NCI-H2107 treated with DMSO at 0.1 percent for 48 hours (cell line): ENCODE data around the gene ARSI.

Experiments used
- DNase-seq: peaks from one replicate; lab custom pipeline; 2025; ENCODE audit not compliant: unreplicated experiment; lab: John Stamatoyannopoulos, UW

The ARSI gene

DNA sequence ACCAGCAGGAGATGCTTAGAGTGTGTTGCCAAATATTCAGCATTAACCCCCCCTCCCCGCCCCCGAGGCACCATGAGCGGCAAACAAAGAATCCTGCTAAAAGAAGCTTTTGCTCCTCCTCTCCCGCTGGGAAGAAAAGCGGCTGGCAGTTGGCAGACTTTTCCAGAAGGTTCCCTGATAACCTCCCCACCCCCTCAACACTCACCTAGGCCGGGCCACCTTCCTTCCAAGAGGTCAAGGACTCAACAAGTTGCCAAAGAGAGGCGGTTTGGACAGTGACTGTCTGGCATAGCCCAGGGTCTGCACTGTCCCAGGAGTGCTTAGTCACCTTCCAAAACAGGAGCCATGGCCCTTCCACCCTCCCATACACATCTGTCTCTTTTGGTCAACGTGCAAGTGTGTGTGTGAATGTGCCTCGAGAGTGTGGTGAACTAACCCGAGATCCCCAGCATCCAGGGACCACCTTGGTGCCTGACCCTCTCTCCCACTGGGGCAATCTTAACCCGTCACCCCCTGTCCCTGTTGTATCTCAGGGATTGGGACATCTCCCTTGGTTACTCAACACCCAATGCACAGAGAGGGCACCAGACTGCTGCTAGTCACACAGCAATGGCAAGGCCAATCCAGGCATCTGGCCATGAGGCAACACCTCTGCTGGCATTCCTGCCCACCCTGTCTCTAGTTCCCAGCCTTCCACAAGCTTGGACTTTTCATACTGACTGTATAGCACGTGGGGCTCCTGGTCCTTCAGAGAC lies 32.0 kb downstream of the ARSI start:
- DNase-seq: no peak

DNA sequence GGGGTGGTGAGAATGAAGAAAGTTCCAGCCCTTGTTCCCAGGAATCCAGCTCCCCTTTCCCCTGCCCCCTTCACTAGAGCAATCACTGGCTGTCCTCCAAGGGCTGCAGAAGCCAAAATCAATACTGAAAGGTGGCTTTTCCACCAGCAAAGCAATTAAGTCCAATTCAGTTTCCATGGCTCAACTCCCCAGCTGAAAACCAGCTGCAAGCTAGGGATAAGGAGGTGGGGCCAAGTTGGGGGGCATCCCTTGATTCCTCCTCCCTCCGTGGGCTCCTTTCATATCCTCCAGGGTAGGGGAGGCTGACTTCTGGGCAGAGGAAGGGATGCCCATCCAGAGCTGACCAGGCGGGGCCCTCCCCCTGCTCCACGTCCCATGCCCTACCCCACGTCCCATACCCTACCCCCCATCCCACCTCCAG lies 35.8 kb downstream of the ARSI start:
- peak; percentile 26 for DNase-seq

DNA sequence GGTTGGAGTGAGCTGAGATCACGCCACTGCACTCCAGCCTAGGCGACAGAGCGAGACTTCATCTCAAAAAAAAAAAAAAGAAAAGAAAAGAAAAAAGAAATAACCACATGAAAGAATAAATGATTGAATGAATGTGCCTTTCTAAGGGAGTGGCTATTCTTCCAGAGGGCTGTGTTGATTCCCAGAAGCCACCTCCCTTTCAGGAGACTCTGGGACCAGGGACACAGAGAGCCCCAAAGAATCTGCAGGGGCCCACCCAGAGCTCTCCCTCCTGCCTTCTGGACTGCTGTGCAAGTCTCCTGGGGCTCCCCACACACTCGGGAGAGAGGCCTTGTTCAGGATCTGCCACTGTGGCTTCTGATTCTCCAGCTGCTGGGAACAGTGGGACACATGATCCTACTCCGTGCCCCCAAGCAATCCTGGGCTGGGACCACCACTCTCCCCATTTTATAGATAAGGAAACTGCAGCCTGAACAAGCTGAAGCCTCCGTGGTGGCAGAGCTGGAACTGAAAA lies 36.8 kb downstream of the ARSI start:
- no peak for DNase-seq

DNA sequence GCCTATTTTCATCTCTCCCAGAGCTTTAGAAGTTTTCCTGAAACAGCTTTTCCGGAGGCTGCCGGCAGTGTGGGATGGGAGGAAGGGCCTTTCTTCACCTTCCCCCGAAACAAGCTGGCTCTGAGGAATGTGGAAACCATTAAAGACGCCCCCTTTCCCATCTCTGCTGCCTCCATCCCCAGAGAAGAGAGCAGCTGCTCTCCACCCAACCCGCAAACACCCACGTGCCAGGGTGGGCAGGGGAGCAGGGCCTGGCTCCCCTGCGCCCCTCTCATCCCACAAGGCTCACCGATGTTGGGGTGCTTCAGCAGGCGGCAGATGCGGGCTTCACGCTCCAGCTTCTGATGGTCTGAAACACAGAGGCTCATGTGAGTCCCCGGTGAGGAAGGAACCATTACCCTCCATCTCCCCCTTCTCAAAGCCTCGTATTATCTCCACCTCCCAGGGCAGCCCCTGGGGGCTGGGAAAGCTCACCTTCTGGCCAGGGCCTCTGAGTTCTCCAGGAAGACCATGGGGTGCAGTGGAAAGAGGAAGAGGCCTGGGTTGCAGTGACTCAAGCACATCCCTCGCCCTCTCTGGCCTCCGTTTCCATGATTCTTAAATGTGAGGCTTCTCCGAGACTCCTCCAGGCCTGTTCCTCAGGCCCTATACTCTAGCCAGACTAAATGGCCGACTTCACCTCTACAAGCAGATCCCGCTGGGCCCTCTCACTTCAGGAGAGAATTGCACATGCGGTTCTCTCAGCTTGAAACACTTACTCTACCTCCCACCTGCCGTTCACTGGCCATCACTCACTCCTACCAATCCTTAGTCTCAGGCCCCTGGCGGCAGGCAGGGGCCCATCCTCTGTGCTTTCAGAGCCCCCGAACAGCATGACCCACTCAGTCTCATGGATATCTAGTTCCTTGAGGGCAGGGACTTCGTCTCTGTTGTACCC lies 37.8 kb downstream of the ARSI start:
- no peak for DNase-seq

DNA sequence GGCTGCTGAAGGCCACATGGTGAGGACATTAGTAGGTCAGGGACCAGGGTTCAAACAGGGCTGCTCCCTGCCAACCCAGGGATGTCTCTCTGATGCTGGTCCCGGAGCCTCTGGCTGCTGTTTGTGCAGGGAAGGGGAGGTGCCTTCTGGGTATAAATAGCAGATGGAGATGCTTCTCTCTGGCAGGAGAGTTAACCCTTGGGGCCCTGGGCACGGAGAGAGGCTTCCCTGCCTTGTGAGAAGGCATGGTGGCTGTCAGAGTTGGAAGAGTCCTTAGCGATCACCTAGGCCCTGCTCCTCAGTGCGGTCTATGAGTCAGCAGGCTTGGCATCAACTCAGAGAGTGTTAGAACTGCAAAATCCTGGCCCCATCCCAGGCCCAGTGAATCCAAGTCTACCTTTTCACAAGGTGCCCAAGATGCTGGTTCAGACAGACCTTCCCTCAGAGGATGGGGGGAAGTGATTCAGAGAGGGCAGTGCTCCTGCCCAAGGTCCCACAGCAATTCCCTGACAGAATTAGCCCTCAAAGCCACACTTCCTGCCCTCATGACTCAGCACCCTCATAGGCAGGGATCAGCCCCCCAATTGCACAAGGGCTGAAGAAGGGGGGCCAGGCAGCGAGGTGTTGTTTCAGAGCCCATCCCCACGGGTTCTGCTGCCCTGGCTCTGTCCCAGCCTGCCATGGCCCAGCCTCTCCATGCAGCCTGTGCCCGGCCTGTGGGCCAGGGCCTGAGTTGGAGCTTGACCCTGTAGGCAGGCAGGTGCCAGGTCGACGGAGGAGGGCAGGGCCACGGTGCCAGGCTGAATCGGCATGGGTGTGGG lies 38.7 kb downstream of the ARSI start:
- DNase-seq: no peak

DNA sequence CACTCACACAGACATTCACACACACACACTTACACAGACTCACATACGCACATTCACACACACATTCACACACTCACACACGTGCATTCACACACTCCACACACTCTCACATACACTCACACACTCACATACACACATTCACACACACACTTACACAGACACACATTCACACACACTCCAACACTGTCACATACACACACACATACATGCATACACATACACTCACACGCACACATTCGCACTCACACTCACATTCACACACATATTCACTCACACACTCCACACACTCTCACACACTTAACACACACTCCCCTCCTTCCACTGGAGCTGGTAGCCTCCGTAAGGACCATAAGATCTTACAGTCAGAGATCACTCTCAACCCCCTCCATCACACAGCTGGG lies 39.3 kb downstream of the ARSI start:
- no peak for DNase-seq

DNA sequence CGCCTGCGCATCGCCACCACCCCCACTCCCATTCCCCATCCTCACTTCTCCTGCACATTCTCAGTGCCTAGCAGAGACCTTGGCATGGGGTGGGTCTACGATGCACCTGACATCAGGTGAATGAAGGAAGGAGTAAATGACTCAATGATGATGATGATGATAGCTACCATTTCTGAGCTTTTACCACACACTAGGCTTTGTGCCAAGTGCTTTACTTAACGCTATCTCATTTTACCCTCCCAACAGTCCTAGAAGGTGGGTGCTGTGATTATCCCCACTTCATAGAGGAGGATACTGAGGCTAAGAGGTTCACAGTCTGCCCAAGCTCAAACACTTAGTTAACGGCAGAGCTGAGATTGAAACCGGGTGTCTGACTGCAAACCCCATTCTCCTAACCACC lies 40.2 kb downstream of the ARSI start:
- no peak for DNase-seq

DNA sequence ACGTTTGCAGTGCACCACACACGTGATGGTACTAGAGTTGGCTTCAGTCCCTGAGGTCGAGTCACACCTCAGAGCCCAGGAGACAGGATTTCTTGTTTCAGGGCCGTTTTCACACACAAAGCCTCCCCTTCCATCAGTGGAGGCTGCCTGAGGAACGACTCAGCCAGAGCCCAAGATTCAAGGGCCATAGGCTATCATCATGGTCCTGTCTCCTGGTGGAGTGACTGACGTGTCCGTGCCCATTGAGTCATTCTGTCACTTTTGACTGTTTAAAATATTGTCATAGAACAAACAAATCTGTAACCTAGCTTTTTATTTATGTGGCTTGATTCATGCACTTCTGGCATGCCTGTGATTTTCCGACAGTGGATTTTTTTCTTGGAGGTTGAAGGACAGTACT lies 41.5 kb downstream of the ARSI start:
- DNase-seq: no peak

DNA sequence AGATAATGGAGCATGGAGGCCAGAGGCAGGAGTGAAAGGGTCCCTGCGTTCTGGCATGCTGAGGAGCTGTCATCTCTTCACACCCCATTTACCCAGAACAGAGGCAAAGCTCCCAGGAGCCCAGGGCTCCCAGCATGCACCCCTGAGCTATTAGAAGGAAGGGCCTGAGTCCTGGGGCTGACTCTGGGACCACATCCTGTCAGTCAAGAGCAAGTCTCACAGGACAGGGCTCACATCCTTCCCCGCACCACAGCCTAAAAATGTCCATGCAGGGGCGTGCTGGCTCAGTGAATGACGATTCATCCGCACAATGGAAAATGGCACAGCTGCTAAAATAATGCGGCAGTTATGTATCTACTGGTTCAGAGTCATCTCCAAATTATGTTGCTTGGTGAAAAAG lies 44.6 kb downstream of the ARSI start:
- no peak for DNase-seq

DNA sequence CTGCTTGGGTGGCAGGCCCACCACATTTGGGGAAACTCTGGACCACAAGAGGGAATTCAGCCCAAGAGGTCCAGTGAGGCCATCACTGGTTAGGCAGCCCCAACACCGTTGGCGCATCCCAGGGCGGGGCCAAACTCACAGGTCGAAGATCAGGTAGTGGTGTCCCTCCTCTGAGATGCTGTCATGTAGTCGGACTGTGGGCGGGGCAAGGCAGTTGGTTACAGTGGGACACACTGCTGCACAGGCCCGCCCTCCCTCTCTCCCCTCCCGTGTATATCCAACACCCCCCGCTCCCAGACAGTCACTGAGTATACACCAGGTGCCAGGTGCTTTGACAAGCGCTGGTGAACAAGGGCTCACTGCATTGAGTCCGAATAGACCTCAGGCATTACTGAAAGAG lies 45.3 kb downstream of the ARSI start:
- no peak for DNase-seq

DNA sequence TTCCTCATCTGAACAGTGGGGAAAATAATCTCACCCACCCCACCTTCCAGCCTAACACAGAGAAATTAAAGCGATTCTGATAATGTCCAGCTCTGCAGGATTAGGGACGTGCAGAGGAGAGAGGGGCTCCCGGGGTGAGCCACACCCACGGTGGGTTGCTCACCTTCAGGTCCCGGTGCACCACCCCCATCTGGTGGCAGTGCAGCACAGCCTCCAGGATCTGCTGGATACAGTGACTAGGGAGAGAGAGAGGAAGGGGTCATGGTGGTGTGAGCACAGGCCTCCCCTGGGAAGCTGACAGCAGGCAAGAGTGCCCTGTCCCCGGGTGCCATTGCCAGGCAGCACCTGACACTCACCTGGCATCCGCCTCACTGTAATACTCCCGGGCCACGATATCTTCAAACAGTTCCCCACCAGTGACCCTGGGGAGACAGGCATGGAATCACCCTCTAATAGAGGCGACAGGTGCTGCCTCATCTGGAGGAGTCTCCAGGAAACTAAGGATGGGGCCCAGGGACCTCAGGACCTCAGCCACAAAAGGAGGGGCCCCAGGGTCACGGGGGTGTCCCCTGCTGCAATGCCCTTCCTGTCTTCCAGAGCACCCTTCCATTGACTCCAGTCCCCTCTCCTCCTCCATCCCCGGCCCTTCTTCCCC lies 46.2 kb downstream of the ARSI start:
- no peak for DNase-seq

DNA sequence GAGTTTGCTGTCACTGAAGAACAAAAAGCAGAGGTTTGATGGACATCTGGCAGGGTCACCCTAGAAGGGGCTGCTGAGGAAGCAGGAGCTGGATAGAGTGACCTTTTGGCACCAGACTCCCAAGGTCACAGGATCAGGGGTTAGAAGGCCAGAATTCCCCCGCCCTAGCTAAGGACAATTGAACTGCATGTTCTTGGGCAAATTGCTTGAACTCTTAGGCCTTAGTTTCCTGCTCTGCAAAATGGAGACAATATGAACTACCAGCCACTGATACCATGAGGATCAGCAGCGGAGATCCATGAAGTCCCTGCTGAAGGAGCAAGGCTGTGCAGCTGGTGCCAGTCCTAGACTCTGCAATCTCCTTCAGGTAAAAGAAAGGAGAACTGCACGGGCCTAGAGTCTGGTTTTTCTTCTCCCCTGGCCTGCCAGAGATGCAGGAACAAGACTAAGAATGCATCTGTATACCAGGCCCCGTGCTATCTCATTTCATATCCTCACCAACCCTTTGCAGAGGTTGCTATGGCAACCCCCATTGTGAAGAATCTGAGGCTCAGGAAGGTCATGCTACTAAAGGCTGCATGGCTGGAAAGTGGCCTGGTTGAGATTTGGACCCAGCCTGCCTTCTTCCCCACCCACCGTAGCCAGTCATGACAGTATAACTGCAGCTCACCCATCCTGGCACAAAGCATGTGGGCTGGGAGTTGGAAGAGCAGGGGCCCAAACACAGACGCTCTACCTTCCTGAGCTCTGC lies 46.9 kb downstream of the ARSI start:
- DNase-seq: no peak

DNA sequence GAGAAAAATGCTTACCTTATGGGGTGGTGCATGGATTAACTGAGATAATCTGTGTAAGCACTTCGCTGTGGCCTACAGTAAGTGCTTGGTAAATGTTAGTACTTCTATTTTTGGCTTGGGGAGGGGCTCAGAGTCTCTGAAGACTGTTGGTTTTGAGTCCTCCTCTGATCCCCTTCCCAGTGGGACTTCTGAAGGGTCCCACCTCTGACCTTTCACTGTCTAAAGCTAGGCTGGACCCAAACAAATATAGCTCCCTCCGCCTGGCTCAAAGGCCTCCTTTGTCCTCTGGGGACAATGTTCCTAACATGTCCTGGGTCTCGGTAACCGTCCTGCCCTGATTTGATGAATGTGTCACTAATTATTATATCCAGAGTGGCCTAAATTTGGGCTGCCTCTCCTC lies 47.9 kb downstream of the ARSI start:
- DNase-seq: no peak

DNA sequence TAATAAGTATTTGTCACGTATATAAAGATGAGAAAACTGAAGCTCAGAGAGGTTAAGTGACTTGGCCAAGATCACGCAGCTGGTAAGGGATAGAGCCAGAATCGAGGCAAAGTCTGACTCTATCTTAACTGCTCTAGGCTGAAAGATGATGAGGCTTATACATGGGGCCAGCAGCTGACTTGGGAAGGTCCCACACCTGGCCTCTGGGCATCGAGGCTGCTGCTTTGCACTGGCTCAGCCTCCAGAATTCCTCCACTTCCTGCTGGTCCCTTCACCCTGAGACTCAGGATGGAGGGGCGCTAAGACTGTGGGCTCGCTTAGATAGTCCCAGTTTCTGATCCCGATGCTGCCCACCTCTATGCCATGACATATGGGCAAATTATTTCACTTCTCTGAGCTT lies 48.3 kb downstream of the ARSI start:
- no peak for DNase-seq

DNA sequence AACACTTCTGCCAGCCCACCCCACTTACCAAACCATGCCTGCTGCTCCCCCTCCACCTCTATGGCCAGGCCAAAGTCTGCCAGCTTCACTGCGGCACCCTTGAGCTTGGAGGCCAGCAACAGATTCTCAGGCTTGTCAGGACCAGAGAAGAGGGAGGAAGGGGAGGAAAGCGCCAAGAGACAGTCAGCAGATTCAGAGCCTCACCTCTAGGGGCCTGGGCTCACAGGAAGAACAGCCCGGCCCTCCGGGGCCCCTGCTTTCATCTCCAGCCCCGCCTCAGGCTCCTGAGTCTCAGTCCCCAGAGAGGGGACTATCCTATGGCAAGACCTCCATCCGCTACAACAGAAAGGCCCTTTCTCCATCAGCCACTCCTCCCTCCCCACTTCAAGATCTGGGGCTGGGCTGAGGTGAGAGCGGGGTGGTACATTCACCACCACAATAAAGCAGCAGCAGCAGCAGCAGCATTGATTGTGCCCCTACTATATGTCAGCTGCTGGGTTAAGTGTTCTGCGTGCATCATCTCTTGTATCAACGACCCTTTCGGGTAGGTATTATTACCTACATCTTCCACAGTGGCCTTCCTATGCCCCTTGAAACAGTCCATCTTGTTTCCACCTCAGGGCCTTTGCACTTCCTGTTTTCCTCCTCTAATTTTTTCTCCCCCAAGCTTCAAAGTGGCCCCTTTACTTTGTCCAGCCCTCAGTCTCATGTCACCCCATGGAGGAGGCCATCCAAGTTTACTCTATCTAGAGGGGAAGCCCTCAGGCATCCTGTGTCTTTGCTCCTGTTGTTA lies 49.1 kb downstream of the ARSI start:
- no peak for DNase-seq

DNA sequence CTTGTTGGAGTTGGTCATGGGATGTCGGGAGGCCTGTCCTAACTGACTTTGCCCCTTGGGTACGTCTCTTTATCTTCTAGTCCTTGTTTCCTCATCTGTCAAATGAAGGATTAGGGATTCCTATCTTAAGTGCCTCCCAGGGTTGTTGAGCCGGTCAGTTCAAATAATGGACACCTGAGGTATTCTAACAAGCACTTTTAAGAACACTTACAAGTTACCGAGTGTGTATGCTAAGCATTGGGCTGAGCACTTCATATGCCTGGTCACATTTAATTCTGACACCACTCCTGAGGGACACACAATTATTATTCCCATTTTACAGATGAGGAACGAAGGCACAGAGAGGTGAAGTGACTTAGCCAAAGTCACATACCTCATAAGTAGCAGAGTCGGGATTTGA lies 50.2 kb downstream of the ARSI start:
- no peak for DNase-seq

DNA sequence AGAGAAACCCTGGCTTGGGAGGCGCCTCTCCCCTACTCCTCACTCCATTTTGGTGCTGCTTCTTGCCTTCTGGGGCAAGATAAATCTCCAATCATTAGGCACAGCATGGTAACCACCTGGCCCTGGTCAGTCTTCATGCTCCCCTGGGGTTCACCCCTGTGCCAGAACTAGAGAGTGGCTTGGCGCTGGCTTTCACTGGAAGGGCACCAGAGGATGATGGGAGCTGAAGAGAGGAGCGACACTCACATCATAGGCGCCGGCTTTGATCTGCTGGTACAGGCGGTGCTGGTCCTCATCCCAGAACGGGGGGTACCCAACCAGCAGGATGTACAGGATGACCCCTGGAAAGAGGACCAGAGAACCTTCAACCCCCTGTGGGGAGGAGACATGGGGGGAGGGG lies 51.2 kb downstream of the ARSI start:
- DNase-seq: no peak

DNA sequence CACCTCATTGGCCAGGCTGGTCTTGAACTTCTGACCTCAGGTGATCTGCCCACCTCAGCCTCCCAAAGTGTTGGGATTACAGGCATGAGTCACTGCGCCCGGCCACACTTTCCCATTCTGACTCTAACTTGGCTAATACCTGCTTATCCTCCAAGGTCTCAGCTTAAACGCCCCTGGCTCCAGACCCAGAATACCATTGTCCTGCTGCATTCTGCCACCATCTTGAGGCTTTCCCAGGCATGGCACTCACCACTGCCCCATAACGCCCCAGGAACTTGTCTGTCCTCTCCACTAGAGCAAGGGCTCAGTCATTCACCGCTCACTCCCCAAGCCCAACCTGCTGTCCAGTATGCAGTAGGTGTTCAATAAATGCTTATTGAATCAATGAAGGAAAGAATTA lies 53.0 kb downstream of the ARSI start:
- no peak for DNase-seq

DNA sequence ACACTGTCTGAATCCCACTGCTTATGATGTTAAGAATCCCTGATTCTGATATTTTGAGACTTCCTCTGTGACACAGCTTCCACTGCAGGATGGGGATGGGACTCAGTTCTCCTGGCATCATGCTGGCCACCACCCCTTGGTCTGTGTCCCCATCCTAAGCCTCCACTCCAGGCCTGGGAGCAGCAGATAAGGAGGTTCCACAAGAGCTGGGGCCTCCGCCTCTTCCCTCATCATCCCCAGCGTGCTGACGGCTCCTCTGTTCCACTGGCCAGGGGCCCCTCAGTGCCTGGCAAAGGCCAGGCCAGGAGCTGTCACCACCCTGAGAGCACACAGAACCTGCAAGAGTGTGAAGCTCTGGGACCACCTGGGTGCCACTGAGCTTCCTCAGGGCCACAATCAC lies 53.8 kb downstream of the ARSI start:
- no peak for DNase-seq
